ENCODE measurements around the gene DTWD2.
"Not testable (repeated sequence)": the region's sequence is repeated elsewhere in the genome, so short reads cannot be mapped to it uniquely, and the experiment has no call there.

The DTWD2 gene

GRCh38 chr5:118952992-118953651 lies 35.2 kb downstream of the DTWD2 start:
- no peak for DNase-seq

- DNase-seq = not testable (repeated sequence)
These were observed 36.0 kb downstream of the DTWD2 start for GRCh38 chr5:118952306-118952705.

GRCh38 chr5:118950354-118950753 lies 38.0 kb downstream of the DTWD2 start:
- not testable (repeated sequence) for DNase-seq

DNA sequence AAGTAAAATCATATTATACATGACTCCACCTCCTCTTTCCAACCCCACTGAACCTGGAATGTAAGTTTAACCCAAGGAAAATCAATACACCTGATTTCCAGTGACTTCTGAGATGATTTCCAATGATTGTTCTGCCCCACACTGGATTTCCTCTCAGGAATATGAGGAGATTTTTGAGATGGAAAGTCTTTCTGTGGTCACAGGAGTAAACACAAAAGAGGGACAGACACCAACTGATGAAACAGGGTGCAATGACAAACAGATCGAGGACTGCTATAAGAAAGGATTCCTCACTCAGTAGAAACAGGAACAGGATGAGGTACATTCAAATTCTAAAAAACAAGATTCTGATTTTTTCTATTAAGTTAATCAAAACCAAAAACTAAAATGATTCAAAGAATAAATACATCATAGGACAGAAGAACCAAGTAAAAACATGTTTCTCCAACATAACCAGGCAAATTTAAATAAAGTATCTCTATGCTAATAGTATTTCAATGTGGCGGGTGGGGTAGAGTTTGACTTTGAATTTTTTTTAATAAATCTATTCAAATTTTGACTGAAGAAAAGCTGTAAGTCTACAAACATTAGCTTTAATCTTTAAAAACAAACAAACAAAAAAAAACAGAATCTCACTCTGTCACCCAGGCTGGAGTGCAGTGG lies 42.1 kb downstream of the DTWD2 start:
- DNase-seq = no peak

DNA sequence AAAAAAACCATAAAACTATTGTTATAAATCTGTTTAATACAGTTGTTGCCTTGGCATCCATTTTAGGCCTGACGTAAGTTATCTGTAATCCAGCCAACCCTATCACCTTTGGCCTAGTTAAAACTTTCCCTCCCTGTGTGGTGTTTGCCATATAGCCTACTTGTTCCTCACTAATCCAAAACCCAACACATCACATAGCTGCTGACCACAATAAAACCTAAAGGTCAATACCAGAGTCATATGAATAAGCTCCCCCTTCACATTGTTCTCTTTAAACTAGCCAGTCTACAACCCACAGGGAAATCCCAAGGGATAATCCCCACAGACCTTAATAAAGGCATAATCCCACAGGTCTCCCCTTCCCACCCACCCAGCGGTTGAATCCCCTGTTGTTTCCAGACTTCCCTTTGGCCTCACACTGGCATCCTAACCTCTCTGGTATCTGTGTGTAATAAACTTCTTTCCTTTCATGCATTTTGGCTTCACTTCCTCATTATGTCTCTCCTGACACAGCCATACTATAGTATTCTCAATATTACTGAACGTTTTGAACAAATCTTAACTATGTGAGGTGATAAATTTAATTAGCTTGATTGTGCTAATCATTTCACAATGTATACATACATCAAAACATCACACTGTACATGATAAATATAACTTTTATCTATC lies 50.8 kb downstream of the DTWD2 start:
- no peak for DNase-seq

DNA sequence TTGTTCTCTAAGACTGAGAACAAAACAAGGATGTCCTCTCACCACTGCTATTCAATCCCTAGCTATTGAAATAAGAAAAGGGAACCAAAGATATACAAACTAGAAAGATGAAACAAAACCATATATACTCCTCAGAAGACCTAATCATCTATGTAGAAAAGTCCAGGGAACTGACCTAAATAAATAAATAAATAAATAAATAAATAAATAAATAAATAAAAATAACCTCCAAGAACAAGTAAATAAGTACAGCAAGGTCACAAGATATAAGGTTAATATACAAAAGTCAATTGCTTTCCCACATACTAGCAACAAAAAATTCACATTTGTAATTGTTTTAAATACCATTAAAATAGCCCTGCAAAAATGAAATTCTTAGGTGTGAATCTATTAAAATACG lies 54.6 kb downstream of the DTWD2 start:
- no peak for DNase-seq

DNA sequence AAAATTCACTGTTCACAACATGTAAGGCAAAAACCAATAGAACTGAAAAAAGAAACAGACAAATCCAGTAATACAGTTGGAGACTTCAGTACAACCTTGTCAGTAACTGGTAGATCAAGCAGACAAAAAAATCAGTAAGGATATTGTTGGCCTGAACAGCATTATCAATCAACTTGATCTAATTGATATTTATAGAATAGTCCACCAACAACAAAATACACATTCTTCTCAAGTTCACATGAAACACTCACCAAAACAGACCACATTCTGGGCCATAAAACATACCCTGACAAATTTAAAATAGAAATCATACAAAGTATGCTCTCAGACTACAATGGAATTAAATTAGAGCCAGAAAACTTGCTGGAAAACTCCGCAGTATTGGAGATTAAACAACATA lies 56.8 kb downstream of the DTWD2 start:
- no peak for DNase-seq

- no peak for DNase-seq
These were observed 64.3 kb downstream of the DTWD2 start for GRCh38 chr5:118924006-118924389.

DNA sequence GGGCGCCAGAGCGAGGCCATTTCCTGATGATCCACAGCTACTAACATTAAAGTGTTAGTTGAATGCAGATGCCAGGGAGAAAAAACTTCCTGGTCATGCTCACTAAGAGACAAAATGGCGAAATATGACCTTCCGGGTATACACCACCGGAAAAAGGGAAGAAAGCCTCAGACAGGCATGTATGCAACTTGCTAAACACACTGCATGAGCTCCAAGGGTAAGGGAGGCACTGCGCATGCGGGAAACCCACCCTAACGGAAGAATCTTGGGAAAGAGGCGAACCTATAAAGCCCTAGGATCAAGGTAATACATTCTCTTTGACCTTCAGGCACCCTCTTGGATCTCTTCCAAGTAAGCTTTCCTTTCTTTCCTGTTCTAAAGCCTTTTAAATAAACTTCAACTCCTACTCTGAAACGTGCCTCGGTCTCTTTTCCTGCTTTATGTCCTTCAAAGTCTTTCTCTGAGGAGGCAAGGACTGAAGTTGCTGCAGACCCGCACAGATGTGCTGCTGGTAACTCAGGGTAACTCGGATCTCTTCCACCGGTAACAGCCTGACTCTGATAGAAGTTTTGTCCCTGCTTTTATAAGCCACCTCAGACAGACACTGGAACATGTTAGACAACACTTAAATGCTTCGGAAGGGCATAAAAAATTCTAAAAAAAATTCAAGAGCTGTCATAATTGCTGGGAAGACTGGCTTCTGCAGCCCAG lies 64.9 kb downstream of the DTWD2 start:
- DNase-seq = no peak

GRCh38 chr5:118921866-118922265 lies 66.5 kb downstream of the DTWD2 start:
- no peak for DNase-seq

DNA sequence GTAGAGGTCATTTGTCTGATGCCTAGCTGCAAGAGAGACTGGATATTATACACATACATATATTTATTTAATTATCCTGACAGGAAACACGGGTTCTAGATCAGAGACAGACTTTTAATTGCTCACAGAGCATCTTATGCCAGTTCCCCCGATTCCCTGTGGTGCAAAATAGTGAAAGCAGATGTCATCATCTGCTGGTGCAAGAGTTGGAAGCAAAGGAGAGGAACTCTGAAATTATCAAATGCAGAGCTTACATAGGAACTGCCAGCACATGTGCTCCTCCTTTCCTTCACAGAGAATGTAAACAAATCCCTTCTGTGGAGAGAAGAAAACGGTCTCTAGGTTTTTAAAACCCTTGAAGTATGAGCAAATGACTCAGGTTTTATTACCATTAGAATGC lies 69.3 kb downstream of the DTWD2 start:
- DNase-seq = no peak

DNA sequence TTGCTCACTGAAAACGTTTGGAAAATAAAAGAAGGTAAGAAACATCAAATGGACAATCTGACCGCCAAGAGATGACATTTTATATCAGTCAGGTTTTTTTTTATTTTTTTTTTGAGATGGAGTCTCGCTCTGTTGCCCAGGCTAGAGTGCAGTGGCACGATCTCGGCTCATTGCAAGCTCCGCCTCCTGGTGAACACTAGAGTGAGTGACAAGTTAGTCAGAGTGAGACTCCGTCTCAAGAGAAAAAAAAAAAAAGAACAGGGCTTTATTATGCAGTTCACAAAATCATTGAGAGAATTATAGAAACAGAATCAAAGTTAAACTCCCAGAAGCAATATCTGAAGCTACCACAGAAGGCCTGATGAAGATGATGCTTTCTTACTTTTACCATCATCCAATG lies 70.1 kb downstream of the DTWD2 start:
- no peak for DNase-seq

DNA sequence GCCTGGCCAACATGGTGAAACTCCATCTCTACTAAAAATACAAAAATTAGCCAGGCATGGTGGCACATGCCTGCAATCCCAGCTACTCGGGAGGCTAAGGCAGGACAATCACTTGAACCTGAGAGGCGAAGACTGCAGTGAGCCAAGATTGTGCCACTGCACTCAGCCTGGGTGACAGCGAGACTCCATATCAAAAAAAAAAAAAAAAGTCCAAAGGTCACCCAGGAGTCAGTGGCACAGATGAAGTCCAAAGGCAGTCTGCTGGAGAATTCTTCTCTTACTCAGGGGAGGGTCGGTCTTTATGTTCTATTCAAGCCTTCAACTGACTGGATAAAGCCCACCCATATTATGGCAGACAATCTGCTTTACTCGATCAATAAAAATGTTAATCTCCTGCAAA lies 80.8 kb downstream of the DTWD2 start:
- DNase-seq = not testable (repeated sequence)

DNA sequence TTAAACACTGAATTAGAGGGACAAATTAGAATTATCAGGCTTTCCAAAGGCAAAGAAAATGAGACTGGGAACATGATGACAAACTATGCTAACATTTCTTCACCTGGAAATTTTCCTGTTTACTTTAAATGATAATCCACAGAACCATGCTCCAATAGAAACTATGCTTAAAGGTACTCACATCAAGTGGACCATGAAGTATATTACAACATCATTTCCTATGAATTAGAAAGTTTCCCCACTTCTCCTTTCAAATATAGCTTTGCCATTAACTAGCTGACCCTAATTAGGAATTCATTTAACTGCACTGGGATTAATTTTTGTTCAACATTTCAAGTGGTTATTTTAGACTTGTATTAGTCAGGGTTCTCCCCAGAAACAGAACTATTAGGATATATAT lies 81.4 kb downstream of the DTWD2 start:
- no peak for DNase-seq

- no peak for DNase-seq
These were observed 83.2 kb downstream of the DTWD2 start for GRCh38 chr5:118905196-118905595.

GRCh38 chr5:118902656-118903438 lies 85.5 kb downstream of the DTWD2 start:
- DNase-seq = no peak

DNA sequence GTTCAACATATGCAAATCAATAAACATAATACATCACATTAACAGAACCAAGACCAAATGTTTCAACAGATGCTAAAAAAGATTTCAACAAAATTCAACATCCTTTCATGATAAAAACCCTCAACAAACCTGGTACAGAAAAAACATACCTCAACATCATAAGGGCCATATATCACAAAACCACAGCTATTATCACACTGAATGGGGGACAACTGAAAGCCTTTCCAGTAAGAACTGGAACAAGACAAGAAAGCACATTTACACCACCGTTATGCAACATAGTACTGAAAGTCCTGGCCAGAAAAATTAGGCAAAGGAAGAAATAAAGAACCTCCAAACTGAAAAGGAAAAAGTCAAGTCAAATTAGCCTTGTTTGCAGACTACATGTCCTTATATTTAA lies 93.6 kb downstream of the DTWD2 start:
- no peak for DNase-seq

- no peak for DNase-seq
These were observed 97.1 kb downstream of the DTWD2 start for GRCh38 chr5:118891252-118891651.

GRCh38 chr5:118889165-118889564 lies 99.2 kb downstream of the DTWD2 start:
- no peak for DNase-seq

GRCh38 chr5:118888556-118888955 lies 99.8 kb downstream of the DTWD2 start:
- DNase-seq = no peak

DNA sequence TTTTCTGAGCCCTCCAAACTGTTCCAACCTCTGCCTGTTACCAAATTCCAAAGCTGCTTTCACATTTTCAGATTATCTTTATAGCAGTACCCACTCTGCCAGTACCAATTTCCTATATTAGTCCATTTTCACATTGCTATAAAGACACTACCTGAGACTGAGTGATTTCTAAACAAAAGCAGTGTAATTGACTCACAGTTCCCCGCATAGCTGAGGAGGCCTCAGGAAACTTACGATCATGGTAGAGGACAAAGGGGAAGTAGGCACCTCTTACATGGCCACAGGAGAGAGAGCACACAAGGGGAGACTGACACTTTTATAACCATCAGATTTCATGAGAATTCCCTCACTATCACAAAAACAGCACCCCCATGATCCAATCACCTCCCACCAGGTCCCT lies 105.0 kb downstream of the DTWD2 start:
- no peak for DNase-seq

DNA sequence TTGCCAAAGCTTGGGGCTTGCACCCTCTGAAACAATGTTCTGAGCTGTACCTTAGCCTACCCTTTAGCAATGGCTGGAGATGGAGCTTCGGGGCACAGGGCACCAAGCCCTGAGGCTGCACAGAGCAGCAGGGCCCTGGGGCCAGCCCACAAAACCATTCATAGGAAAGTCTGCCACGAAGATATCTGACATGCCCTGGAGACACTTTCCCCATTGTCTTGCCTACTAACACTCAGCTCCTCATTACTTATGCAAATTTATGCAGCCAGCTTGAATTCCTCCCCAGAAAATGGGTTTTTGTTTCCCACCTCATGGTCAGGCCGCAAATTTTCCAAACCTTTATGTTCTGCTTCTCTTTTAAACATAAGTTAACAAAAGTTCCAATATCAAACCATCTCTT lies 105.7 kb downstream of the DTWD2 start:
- DNase-seq = no peak
